ENCODE results near the gene MRAP. TPM values are rescaled to one million over a fixed set of nuclear protein-coding genes. Genes with fewer than 3 reads are reported as not detected.

Gene MRAP
- total RNA-seq, 1 experiment from 2014 or later: not detected

- TF ChIP-seq EZH2 (IDR thresholded peaks at IDR 0.05): no peak
- TF ChIP-seq, protein P1, sequence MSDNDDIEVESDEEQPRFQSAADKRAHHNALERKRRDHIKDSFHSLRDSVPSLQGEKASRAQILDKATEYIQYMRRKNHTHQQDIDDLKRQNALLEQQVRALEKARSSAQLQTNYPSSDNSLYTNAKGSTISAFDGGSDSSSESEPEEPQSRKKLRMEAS (IDR thresholded peaks at IDR 0.05): no peak
- no peak for TF ChIP-seq SIN3A (IDR thresholded peaks at IDR 0.05; ENCODE audit: low read depth)
- no peak for TF ChIP-seq ZBTB33 (IDR thresholded peaks at IDR 0.05; ENCODE audit: extremely low read depth, insufficient replicate concordance, low read length)
Measured at GRCh38 chr21:32360401-32360975, 61.8 kb downstream of the MRAP start (continued).

Other genes starting within 250 kb of the MRAP start
- 30.0 TPM for gene MIS18A, start 19.8 kb upstream of the MRAP start, total RNA-seq (2021; ENCODE audit: unreplicated experiment)
- gene URB1, start 94.2 kb downstream of the MRAP start, total RNA-seq (2021; ENCODE audit: unreplicated experiment): 28.3 TPM
- 29.3 TPM for gene EVA1C, start 113.9 kb downstream of the MRAP start, total RNA-seq (2021; ENCODE audit: unreplicated experiment)

Measured in HCT116 (cell line).